SKM-1 treated with dmso at 0.1 percent for 144 hours (cell line): Measurements from ENCODE around the gene EDNRA.

Experiments
- DNase-seq: peaks from one replicate; lab custom pipeline; 2025; ENCODE audit not compliant: unreplicated experiment; lab: John Stamatoyannopoulos, UW

Gene EDNRA

GRCh38 chr4:147586637-147587036 lies 105.7 kb downstream of the EDNRA start:
- DNase-seq: no peak

GRCh38 chr4:147587041-147587440 lies 106.1 kb downstream of the EDNRA start:
- no peak for DNase-seq

GRCh38 chr4:147589586-147589985 lies 108.7 kb downstream of the EDNRA start:
- DNase-seq: no peak

GRCh38 chr4:147590249-147590920 lies 109.5 kb downstream of the EDNRA start:
- DNase-seq: peak; percentile 50

- no peak for DNase-seq
Measured at GRCh38 chr4:147591106-147591505, 110.2 kb downstream of the EDNRA start.

- no peak for DNase-seq
Measured at GRCh38 chr4:147594107-147594506, 113.2 kb downstream of the EDNRA start.
